Measurements from ENCODE around the gene NAA35.

DNA sequence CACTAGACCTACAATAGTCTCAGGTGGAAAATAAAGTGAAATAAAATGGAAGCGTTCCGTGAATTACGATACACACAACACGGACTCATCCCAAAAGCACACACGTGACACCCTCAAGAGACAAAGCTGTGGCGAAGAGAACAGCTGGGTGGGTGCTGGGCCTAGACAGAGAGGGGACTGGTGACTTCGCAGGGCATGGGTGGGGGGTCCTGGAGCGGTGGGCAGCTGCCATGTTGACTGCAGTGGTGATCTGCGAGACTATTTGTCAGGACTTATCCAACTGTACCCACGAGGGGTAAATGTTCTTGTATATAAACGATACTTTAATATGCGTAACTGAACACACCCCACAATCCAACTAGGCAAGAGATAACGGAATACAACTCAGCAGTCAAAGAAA lies 106.4 kb downstream of the NAA35 start:
- TF ChIP-seq, protein P1, sequence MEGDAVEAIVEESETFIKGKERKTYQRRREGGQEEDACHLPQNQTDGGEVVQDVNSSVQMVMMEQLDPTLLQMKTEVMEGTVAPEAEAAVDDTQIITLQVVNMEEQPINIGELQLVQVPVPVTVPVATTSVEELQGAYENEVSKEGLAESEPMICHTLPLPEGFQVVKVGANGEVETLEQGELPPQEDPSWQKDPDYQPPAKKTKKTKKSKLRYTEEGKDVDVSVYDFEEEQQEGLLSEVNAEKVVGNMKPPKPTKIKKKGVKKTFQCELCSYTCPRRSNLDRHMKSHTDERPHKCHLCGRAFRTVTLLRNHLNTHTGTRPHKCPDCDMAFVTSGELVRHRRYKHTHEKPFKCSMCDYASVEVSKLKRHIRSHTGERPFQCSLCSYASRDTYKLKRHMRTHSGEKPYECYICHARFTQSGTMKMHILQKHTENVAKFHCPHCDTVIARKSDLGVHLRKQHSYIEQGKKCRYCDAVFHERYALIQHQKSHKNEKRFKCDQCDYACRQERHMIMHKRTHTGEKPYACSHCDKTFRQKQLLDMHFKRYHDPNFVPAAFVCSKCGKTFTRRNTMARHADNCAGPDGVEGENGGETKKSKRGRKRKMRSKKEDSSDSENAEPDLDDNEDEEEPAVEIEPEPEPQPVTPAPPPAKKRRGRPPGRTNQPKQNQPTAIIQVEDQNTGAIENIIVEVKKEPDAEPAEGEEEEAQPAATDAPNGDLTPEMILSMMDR (IDR thresholded peaks at IDR 0.05) = no peak
- TF ChIP-seq EP300 (IDR thresholded peaks at IDR 0.05) (no peak), POLR2A (IDR thresholded peaks at IDR 0.05) (no peak)

Measured in tibial nerve (tissue), 4 donors.